Colonic mucosa (tissue), 4 donors: ENCODE data around the gene MAU2. TPM values are rescaled to one million over a fixed set of nuclear protein-coding genes. Genes with fewer than 3 reads are reported as not detected.

Source experiments
- DNase-seq: peaks from one replicate; pipeline ENCODE4 v3.0.0-alpha.2; 2020
- H3K27ac ChIP-seq: fragments of 200-600 bp; one replicate; pipeline ENCODE4 v1.8.0; 2021
- H3K27me3 ChIP-seq: fragments of 200-600 bp; one replicate; pipeline ENCODE4 v1.8.0; 2021
- H3K36me3 ChIP-seq: fragments of 200-600 bp; one replicate; pipeline ENCODE4 v1.8.0; 2021
- H3K4me1 ChIP-seq: fragments of 200-600 bp; one replicate; pipeline ENCODE4 v1.8.0; 2021; ENCODE audit warnings: mild to moderate bottlenecking
- H3K4me3 ChIP-seq: fragments of 200-600 bp; one replicate; pipeline ENCODE4 v1.8.0; 2021
- H3K9ac ChIP-seq, 2 donors: one replicate each; pipeline ENCODE4 v1.7.0; 2013; ENCODE audit warnings: control low read depth in 2 of 2, low read depth in 2 of 2, low read length in 2 of 2
- H3K9me3 ChIP-seq: fragments of 200-600 bp; one replicate; pipeline ENCODE4 v1.8.0; 2021
- intact Hi-C: fragments of 100-400 bp; cut with DNase I; formaldehyde crosslinking; loops from one replicate; pipeline ENCODE4 v1.14.1; 2022
- total RNA-seq, 2 donors: library from RNA; stranded (reverse); fragmentation: NEBNext Ultra II Directional in 1 of 2; extraction: Animal tissue kit (Norgen Biotek cat#: 25700) in 1 of 2; gene quantifications; one replicate each; pipeline ENCODE4 v1.2.1, GENCODE V29; 2021
- TF ChIP-seq, protein P1 (sequence below): fragments of 200-600 bp; IDR thresholded peaks from one replicate; pipeline ENCODE4 v1.8.0; 2022; ENCODE audit warnings: antibody characterized with exemption, mild to moderate bottlenecking
- donor health status: healthy.
- donor health status: DM: no; HTN: no; CAD: no.
- donor health status: DM: no; HTN: no; CAD: no.

Gene MAU2
- total RNA-seq, 2 donors from 2014 or later = 33.5 to 56.7 TPM

DNA sequence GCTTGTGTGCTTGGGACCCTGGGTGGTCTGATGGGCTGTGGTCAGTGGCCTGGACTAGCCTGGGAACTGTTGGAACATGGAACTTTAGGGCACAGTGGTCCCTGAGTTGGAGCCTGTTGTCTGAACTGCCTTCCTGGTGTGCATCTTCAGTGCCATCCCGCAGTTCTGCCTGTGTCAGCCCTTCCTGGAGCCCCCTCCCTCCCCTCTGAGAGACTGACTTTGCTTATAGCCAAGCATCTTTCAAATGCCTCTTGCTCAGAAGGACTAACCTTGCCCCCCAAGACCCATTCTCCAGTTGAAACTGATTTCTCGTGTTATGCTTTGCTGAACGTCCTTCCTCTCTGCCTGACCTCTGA, 14.3 kb downstream of the MAU2 start:
- Histone ChIP-seq H3K27me3 (no peaks in the 10 kb centered on the region), H3K27ac (no peak overlapping the region), H3K9me3 (no peaks in the 10 kb centered on the region), H3K4me1 (no peaks in the 10 kb centered on the region), H3K36me3 (peaks cover 11% of the 10 kb centered on the region), H3K4me3 (no peak overlapping the region), H3K9ac (no peak overlapping the region)
- TF ChIP-seq, protein P1, sequence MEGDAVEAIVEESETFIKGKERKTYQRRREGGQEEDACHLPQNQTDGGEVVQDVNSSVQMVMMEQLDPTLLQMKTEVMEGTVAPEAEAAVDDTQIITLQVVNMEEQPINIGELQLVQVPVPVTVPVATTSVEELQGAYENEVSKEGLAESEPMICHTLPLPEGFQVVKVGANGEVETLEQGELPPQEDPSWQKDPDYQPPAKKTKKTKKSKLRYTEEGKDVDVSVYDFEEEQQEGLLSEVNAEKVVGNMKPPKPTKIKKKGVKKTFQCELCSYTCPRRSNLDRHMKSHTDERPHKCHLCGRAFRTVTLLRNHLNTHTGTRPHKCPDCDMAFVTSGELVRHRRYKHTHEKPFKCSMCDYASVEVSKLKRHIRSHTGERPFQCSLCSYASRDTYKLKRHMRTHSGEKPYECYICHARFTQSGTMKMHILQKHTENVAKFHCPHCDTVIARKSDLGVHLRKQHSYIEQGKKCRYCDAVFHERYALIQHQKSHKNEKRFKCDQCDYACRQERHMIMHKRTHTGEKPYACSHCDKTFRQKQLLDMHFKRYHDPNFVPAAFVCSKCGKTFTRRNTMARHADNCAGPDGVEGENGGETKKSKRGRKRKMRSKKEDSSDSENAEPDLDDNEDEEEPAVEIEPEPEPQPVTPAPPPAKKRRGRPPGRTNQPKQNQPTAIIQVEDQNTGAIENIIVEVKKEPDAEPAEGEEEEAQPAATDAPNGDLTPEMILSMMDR = no peak
- intact Hi-C loops = no loop called here
- DNase-seq = no peak

DNA sequence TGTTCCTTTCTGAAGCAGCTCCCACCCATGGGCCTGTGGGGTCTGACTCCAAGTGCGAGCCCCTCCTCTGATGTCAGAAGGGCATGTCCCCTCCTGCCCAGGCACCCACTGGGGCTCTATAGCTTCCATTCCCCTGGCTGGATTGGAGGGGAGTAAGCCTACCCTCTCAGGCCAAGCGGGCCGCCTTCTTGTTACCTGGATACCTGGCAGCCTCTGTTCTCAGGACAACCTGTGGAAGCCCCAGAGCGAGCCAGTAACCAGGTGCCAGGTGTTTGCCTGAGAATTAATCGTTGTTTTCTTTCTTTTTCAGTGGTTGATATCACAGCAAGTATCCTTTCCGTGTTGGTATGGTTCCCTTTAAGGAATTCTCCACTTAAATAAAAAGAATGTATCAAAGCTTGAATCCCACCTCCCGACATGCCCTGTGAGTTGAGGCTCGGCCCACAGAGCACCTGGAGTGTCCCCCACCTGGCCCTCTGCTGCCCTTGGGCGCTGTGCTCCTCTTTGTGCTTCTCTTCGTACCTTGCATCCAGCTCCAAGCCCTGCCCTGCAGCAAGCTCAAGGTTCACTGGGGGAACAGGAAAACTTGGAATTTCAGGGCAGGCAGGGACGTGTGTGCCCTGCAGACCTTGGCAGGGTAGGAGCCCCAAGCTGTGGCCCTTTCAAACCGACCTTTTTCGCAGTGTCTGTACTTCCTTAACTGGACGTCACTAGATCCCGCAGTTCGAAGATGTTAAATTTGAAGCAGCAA, 15.0 kb downstream of the MAU2 start:
- Histone ChIP-seq H3K4me3 (no peak overlapping the region), H3K4me1 (no peaks in the 10 kb centered on the region), H3K9me3 (no peaks in the 10 kb centered on the region), H3K9ac (no peak overlapping the region), H3K27ac (no peak overlapping the region), H3K36me3 (peaks cover 11% of the 10 kb centered on the region), H3K27me3 (no peaks in the 10 kb centered on the region)
- no peak for DNase-seq
- TF ChIP-seq, protein P1 = no peak
- intact Hi-C loops = no loop called here

DNA sequence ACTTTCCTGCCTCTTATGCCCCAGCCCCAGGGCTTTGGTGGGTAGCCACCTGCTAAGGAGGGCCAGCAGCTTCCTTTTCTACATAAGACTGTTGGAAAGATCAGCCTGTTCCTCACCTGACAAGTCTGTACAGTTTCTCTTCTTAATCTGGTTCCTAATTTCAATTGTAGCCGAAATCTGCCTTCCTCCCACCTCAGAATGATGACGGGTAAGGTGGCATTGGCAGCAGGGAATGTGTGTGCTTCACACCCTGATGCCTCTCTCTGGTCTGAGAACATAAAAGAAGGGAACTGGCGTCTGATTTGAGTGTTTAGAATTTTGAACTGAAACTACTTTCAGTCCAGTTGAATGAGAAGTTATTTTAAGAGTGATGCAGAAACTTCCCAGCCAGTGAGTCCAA, 16.0 kb downstream of the MAU2 start:
- H3K4me1 ChIP-seq = no peaks in the 10 kb centered on the region
- no peak overlapping the region for H3K27ac ChIP-seq
- TF ChIP-seq, protein P1 = no peak
- H3K9ac ChIP-seq = no peak overlapping the region
- intact Hi-C loops = no loop called here
- peaks cover 11% of the 10 kb centered on the region for H3K36me3 ChIP-seq
- no peaks in the 10 kb centered on the region for H3K27me3 ChIP-seq
- H3K4me3 ChIP-seq = no peak overlapping the region
- H3K9me3 ChIP-seq = no peaks in the 10 kb centered on the region
- no peak for DNase-seq

DNA sequence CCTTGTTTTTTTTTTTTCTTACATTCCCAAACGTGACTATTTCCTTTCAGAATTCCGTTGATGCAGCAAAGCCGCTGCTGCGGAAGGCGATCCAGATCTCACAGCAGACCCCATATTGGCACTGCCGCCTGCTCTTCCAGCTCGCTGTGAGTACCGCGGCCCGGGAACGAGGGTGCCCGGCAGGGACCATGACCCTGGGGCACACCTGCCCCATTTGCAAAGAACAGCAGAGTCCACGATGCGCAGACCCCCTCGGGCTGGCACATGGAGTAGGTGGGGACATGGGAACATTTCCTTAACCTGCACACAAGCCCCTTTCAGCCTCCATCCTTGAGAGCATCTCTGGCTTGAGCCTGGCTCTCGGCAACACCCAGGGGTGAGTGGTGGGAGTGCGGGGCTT, 16.5 kb downstream of the MAU2 start:
- Histone ChIP-seq H3K4me1 (no peaks in the 10 kb centered on the region), H3K9ac (no peak overlapping the region), H3K9me3 (no peaks in the 10 kb centered on the region), H3K4me3 (no peak overlapping the region), H3K27me3 (no peaks in the 10 kb centered on the region), H3K36me3 (peaks cover 11% of the 10 kb centered on the region), H3K27ac (no peak overlapping the region)
- TF ChIP-seq, protein P1 = no peak
- intact Hi-C loops = no loop called here
- DNase-seq = no peak

DNA sequence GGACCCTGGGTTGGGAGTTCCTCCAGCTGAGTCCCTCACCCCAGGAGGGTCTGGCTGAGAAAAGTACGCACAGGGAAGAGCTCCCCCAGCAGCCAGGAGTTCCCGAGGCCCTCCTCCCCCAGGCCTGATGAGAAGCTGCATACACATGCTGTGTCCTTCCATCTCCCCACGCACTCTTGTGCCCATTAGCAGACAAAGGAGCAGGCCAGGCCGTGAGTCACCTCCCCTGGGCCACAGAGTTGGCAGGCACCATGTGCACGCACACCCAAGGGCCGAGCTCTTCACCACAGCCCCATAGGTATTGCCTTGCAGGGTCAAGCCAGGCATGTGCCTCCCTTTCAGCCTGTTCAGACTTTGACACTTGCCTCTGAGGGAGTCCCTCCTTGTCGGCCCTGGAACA, 17.5 kb downstream of the MAU2 start:
- Histone ChIP-seq H3K9ac (no peak overlapping the region), H3K9me3 (no peaks in the 10 kb centered on the region), H3K27me3 (no peaks in the 10 kb centered on the region), H3K27ac (no peak overlapping the region), H3K4me3 (no peak overlapping the region), H3K4me1 (no peaks in the 10 kb centered on the region), H3K36me3 (peaks cover 16% of the 10 kb centered on the region)
- TF ChIP-seq, protein P1 = no peak
- intact Hi-C loops = no loop called here
- no peak for DNase-seq
